PC-3 (cell line): ENCODE results near the gene EIF4G3.

Experiments
- CTCF ChIP-seq: fragments of 300-600 bp; sonication (generic); conservative IDR thresholded peaks from 2 replicates; pipeline ENCODE4 v1.5.1; 2017; ENCODE audit warnings: antibody characterized with exemption, low read depth, mild to moderate bottlenecking, low read length
- EZH2phosphoT487 ChIP-seq: fragments of 300-600 bp; sonication (generic); IDR thresholded peaks from 2 replicates; pipeline ENCODE4 v1.6.1; 2018; ENCODE audit warnings: mild to moderate bottlenecking, antibody characterized with exemption, low read length, borderline replicate concordance

GRCh38 chr1:21069549-21069948, 107.1 kb downstream of the EIF4G3 start:
- TF ChIP-seq CTCF (no peak), EZH2phosphoT487 (no peak)
